ENCODE data around the gene FGF18. TPM values are rescaled to one million over a fixed set of nuclear protein-coding genes. Genes with fewer than 3 reads are reported as not detected.

FGF18 gene
- total and polyA plus RNA-seq, 2 of the 4 experiments (the other 2 are of a cell fraction) = 0.15 TPM; not detected in 1

- H3K27me3 ChIP-seq (ENCODE audit: control insufficient read depth, insufficient read depth, low read length) = peaks cover 8% of the 10 kb centered on the region; the same call in 1 of the 2 replicates
- H3K36me3 ChIP-seq (ENCODE audit: control insufficient read depth, insufficient read depth, low read length) = no peaks in the 10 kb centered on the region
- H3K56ac ChIP-seq (ENCODE audit: extremely low read depth, insufficient read depth, low read length) = no peak overlapping the region
- DNase-seq = no peak
- H2AK9ac ChIP-seq (replicated peaks; ENCODE audit: low read depth, low read length, poor library complexity) = no peak overlapping the region
- H2BK20ac ChIP-seq (ENCODE audit: low read depth, low read length) = no peak overlapping the region
- WGBS, 2 experiments (ENCODE audit: extremely low coverage in 2 of 2, insufficient read length in 1 of 2) = 92 to 100% methylated on average over 1 to 14 of the region's 25 CpGs
- no peak overlapping the region for H2BK15ac ChIP-seq (ENCODE audit: low read depth, low read length)
- ChIA-PET POLR2A (ENCODE audit: unreplicated experiment) (no interaction called here), CTCF (no interaction called here)
- intact Hi-C loops (cut with micrococcal nuclease) = no loop called here
- TF ChIP-seq POLR2A (IDR thresholded peaks at IDR 0.05; ENCODE audit: low read depth, low read length) = no peak
- TF ChIP-seq CHD1 (IDR thresholded peaks at IDR 0.05; ENCODE audit: low read depth, low read length) = no peak
- no peak for TF ChIP-seq USF2 (IDR thresholded peaks at IDR 0.05; ENCODE audit: low read depth, low read length)
- no peak for TF ChIP-seq NFE2L2 (IDR thresholded peaks at IDR 0.05; ENCODE audit: low read depth, low read length)
- TF ChIP-seq SMC3 (IDR thresholded peaks at IDR 0.05; ENCODE audit: low read depth, low read length) = no peak
- TF ChIP-seq MAFK (IDR thresholded peaks at IDR 0.05; ENCODE audit: low read depth, low read length) = no peak
- TF ChIP-seq ELK1 (IDR thresholded peaks at IDR 0.05; ENCODE audit: borderline replicate concordance, low read depth, low read length) = no peak
- TF ChIP-seq RFX5 (IDR thresholded peaks at IDR 0.05; ENCODE audit: low read depth, low read length) = no peak
- no peak for TF ChIP-seq FOS (IDR thresholded peaks at IDR 0.05; ENCODE audit: low read depth, low read length)
- TF ChIP-seq MAZ (IDR thresholded peaks at IDR 0.05; ENCODE audit: borderline replicate concordance, low read depth, low read length) = no peak
- TF ChIP-seq MXI1 (IDR thresholded peaks at IDR 0.05; ENCODE audit: borderline replicate concordance, low read depth, low read length) = no peak
- no peak for TF ChIP-seq BHLHE40 (IDR thresholded peaks at IDR 0.05; ENCODE audit: low read depth, low read length)
- no peak for TF ChIP-seq CEBPB (IDR thresholded peaks at IDR 0.05; ENCODE audit: low read depth, low read length)
- TF ChIP-seq RCOR1 (IDR thresholded peaks at IDR 0.05; ENCODE audit: insufficient replicate concordance, low read length) = no peak
- no peak for TF ChIP-seq RAD21 (IDR thresholded peaks at IDR 0.05; ENCODE audit: low read length)
- no peak for TF ChIP-seq CTCF (conservative IDR thresholded peaks at IDR 0.05; ENCODE audit: low read depth, low read length)
- H3K9me3 ChIP-seq (ENCODE audit: control insufficient read depth, insufficient read depth, low read length) = no peaks in the 10 kb centered on the region
- BruUV-seq (replicated peaks) = no TSS peak
- no peak overlapping the region for H3K18ac ChIP-seq (ENCODE audit: low read depth, low read length)
- no peak overlapping the region for H3K27ac ChIP-seq (ENCODE audit: insufficient read depth, low read length)
- H2AFZ ChIP-seq (replicated peaks; ENCODE audit: low read length, poor library complexity) = peak overlapping the region; percentile 38
- H3K9ac ChIP-seq (ENCODE audit: low read depth, low read length) = no peak overlapping the region
- in situ Hi-C loops (cut with MboI; ENCODE audit: low sequenced_read_pairs) = no loop called here
- H4K20me1 ChIP-seq (ENCODE audit: insufficient read depth, low read length) = no peaks in the 10 kb centered on the region
- H4K91ac ChIP-seq (ENCODE audit: insufficient read depth, low read depth, low read length) = no peak overlapping the region
- H3K4me2 ChIP-seq (ENCODE audit: low read depth, low read length) = no peak overlapping the region
- H3K4me3 ChIP-seq (ENCODE audit: insufficient read depth, low read depth, low read length) = no peak overlapping the region
- no peak overlapping the region for H4K8ac ChIP-seq (ENCODE audit: low read depth in 2 of 2, low read length in 2 of 2)
- H2AK5ac ChIP-seq (ENCODE audit: low read depth, low read length) = no peak overlapping the region
- no peak overlapping the region for H2BK120ac ChIP-seq (ENCODE audit: low read depth, low read length)
- H4K5ac ChIP-seq (ENCODE audit: low read depth, low read length) = no peak overlapping the region
- H3K9me1 ChIP-seq (ENCODE audit: insufficient read depth, low read length) = no peaks in the 10 kb centered on the region
- ATAC-seq (ENCODE audit: low read depth) = no peak
- H3K14ac ChIP-seq (replicated peaks; ENCODE audit: low read depth, low read length) = no peak overlapping the region
- dilution Hi-C loops (cut with HindIII; ENCODE audit: low sequenced_read_pairs, unreplicated experiment) = no loop called here
- no peaks in the 10 kb centered on the region for H3K79me1 ChIP-seq (ENCODE audit: low read depth in 1 of 2, low read length in 2 of 2)
- no peak overlapping the region for H3K23ac ChIP-seq (ENCODE audit: low read depth, low read length)
- no peak overlapping the region for H2BK5ac ChIP-seq (ENCODE audit: low read depth, low read length, poor library complexity, severe bottlenecking)
- no peak overlapping the region for H3K4ac ChIP-seq (ENCODE audit: low read depth, low read length)
- no peaks in the 10 kb centered on the region for H3K4me1 ChIP-seq (ENCODE audit: control insufficient read depth, insufficient read depth, low read length)
These were observed 37.9 kb downstream of the FGF18 start for GRCh38 chr5:171457208-171457981.
